Measurements from ENCODE around the gene RNF20. TPM values are rescaled to one million over a fixed set of nuclear protein-coding genes. Genes with fewer than 3 reads are reported as not detected.
"Not testable (repeated sequence)": the region's sequence is repeated elsewhere in the genome, so short reads cannot be mapped to it uniquely, and the experiment has no call there.

The RNF20 gene
- total RNA-seq, 2 donors from 2014 or later: 17.5 to 21.3 TPM

GRCh38 chr9:101514071-101514470 lies 19.6 kb upstream of the RNF20 start:
- Histone ChIP-seq H3K36me3 (replicated peaks in 1 of 2; ENCODE audit: insufficient read depth in 1 of 2, low read depth in 2 of 2) (no peaks in the 10 kb centered on the region), H3K9me3 (no peaks in the 10 kb centered on the region), H3K27ac (peak overlapping the region in 2 of 4 donors; percentile 38), H3K27me3 (no peaks in the 10 kb centered on the region), H3K4me3 (no peak overlapping the region), H3K4me1 (peaks cover 6% of the 10 kb centered on the region)
- DNase-seq: no peak
- intact Hi-C loops (cut with DNase I): no loop called here
- ATAC-seq: peak; percentile 59
- 11 to 13% methylated on average over 2 of the region's 2 CpGs for WGBS, 2 donors
- TF ChIP-seq POLR2A (IDR thresholded peaks at IDR 0.05): no peak
- TF ChIP-seq, protein P1, sequence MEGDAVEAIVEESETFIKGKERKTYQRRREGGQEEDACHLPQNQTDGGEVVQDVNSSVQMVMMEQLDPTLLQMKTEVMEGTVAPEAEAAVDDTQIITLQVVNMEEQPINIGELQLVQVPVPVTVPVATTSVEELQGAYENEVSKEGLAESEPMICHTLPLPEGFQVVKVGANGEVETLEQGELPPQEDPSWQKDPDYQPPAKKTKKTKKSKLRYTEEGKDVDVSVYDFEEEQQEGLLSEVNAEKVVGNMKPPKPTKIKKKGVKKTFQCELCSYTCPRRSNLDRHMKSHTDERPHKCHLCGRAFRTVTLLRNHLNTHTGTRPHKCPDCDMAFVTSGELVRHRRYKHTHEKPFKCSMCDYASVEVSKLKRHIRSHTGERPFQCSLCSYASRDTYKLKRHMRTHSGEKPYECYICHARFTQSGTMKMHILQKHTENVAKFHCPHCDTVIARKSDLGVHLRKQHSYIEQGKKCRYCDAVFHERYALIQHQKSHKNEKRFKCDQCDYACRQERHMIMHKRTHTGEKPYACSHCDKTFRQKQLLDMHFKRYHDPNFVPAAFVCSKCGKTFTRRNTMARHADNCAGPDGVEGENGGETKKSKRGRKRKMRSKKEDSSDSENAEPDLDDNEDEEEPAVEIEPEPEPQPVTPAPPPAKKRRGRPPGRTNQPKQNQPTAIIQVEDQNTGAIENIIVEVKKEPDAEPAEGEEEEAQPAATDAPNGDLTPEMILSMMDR (IDR thresholded peaks at IDR 0.05): no peak

DNA sequence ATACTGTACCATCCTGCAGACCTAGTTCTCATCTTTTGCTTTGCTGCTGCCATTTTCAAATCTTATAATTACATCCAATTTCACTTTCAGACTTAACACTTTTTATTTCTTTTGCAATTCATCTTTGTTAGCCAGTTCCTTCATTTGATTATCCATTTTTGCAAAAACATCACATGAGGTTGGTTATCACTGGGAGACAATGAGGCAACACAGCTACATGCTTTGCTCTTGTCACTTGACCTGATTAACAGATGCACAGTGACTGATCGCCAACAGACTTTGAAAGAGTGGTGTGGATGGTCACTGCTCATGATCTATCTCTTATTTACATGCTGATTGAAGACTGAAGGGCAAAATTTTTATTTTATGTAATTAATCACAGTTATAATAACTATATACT lies 17.0 kb upstream of the RNF20 start:
- WGBS, 2 donors: 88 to 90% methylated on average over 1 of the region's 1 CpG
- DNase-seq (no peak), ATAC-seq (no peak)
- H3K4me1 ChIP-seq: peaks cover 6% of the 10 kb centered on the region
- H3K36me3 ChIP-seq (replicated peaks in 1 of 2; ENCODE audit: insufficient read depth in 1 of 2, low read depth in 2 of 2): no peaks in the 10 kb centered on the region
- no peaks in the 10 kb centered on the region for H3K27me3 ChIP-seq
- H3K27ac ChIP-seq: no peak overlapping the region
- intact Hi-C loops (cut with DNase I): no loop called here
- no peaks in the 10 kb centered on the region for H3K9me3 ChIP-seq
- no peak for TF ChIP-seq POLR2A (IDR thresholded peaks at IDR 0.05)
- TF ChIP-seq, protein P1 (IDR thresholded peaks at IDR 0.05): no peak
- no peak overlapping the region for H3K4me3 ChIP-seq

DNA sequence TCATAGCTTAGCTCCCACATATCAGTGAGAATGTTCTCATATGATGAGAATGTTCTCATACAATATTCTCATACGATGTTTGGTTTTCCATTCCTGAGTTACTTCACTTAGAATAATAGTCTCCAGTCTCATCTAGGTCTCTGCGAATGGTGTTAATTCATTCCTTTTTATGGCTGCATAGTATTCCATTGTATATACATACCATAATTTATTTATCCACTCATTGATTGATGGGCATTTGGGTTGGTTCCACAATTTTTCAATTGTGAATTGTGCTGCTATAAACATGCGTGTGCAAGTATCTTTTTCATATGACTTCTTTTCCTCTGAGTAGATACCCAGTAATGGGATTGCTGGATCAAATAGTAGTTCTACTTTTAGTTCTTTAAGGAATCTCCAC lies 15.2 kb upstream of the RNF20 start:
- H3K27ac ChIP-seq; H3K9me3 ChIP-seq; H3K36me3 ChIP-seq (replicated peaks in 1 of 2; ENCODE audit: insufficient read depth in 1 of 2, low read depth in 2 of 2); H3K4me1 ChIP-seq; H3K27me3 ChIP-seq; DNase-seq; intact Hi-C loops (cut with DNase I); ATAC-seq; H3K4me3 ChIP-seq: not testable (repeated sequence)
- WGBS, 2 donors: 86 to 92% methylated on average over 3 of the region's 3 CpGs

- intact Hi-C loops (cut with DNase I): loop anchor here (5.0 kb wide), 1 partner anchor 57 kb away; no protein-coding TSS in a partner anchor
- no peak for TF ChIP-seq POLR2A (IDR thresholded peaks at IDR 0.05)
- TF ChIP-seq, protein P1 (IDR thresholded peaks at IDR 0.05): no peak
- ATAC-seq (no peak), DNase-seq (no peak)
- 86 to 89% methylated on average over 6 of the region's 6 CpGs for WGBS, 2 donors
- Histone ChIP-seq H3K9me3 (no peaks in the 10 kb centered on the region), H3K36me3 (replicated peaks in 1 of 2; ENCODE audit: insufficient read depth in 1 of 2, low read depth in 2 of 2) (no peaks in the 10 kb centered on the region), H3K4me3 (no peak overlapping the region), H3K27me3 (no peaks in the 10 kb centered on the region), H3K27ac (no peak overlapping the region), H3K4me1 (no peaks in the 10 kb centered on the region)
Measured at GRCh38 chr9:101524371-101524770, 9.3 kb upstream of the RNF20 start.

GRCh38 chr9:101527066-101527465 lies 6.6 kb upstream of the RNF20 start:
- TF ChIP-seq, protein P1 (IDR thresholded peaks at IDR 0.05): no peak
- TF ChIP-seq POLR2A (IDR thresholded peaks at IDR 0.05): no peak
- no peaks in the 10 kb centered on the region for H3K27me3 ChIP-seq
- ATAC-seq (no peak), DNase-seq (no peak)
- 65 to 70% methylated on average over 6 of the region's 6 CpGs for WGBS, 2 donors
- no peaks in the 10 kb centered on the region for H3K36me3 ChIP-seq (replicated peaks in 1 of 2; ENCODE audit: insufficient read depth in 1 of 2, low read depth in 2 of 2)
- H3K4me1 ChIP-seq: no peaks in the 10 kb centered on the region
- no peaks in the 10 kb centered on the region for H3K9me3 ChIP-seq
- no peak overlapping the region for H3K4me3 ChIP-seq
- H3K27ac ChIP-seq: no peak overlapping the region
- intact Hi-C loops (cut with DNase I): loop anchor here (5.0 kb wide), 1 partner anchor 70 kb away; no protein-coding TSS in a partner anchor
